NCI-H2081 (cell line): ENCODE results near the gene RNF44.
"Not testable (repeated sequence)": the region's sequence is repeated elsewhere in the genome, so short reads cannot be mapped to it uniquely, and the experiment has no call there.

Experiments used
- DNase-seq, 2 experiments: peaks; one replicate each; lab custom pipeline; 2025; lab: John Stamatoyannopoulos, UW

Gene RNF44

GRCh38 chr5:176519810-176520720 lies 17.1 kb downstream of the RNF44 start:
- DNase-seq: no peak

GRCh38 chr5:176517053-176517661 lies 20.0 kb downstream of the RNF44 start:
- no peak for DNase-seq

- no peak for DNase-seq
Measured at GRCh38 chr5:176515396-176515795, 21.8 kb downstream of the RNF44 start.

- DNase-seq: no peak
Measured at GRCh38 chr5:176514244-176514950, 22.8 kb downstream of the RNF44 start.

DNA sequence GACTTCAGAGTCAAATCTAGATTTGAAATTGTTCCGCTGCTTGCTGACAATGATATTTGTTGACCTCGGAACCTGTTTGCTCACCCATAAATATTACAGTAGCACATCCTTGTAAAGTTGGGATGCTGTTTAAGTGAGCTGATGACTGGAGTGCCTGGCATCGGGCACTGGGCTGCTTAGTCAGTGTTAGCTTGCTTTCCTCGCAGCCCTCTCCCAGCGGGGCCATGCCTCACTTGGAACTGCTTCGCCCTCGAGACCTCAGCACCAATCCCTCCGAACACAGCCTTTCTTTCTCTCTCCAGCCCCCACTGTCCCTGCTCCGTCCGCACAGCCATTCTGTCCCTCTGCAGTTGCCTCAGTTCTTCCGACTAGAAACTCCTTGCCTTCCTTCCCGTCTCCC lies 23.4 kb downstream of the RNF44 start:
- DNase-seq: no peak

- DNase-seq: no peak
Measured at GRCh38 chr5:176508603-176509002, 28.6 kb downstream of the RNF44 start.

GRCh38 chr5:176507911-176508310 lies 29.3 kb downstream of the RNF44 start:
- DNase-seq: no peak

DNA sequence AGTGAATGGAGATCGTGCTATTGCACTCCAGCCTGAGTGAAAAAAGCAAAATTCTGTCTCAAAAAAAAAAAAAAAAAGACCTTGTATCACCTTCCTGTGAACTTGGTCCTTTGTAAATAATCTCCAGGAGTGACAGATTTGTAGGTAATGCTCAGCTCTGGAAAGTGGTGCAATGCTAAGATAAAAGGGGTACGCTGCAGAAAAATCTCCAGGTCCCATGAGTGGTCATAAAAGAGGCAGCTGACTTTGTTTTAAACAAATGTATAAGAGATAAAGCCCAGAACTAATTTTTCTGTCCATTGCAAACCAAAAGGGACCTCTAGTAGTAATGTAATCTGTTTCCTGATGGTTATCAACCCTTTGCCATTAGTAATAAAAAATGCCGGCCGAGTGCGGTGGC lies 33.7 kb downstream of the RNF44 start:
- DNase-seq: no peak

DNA sequence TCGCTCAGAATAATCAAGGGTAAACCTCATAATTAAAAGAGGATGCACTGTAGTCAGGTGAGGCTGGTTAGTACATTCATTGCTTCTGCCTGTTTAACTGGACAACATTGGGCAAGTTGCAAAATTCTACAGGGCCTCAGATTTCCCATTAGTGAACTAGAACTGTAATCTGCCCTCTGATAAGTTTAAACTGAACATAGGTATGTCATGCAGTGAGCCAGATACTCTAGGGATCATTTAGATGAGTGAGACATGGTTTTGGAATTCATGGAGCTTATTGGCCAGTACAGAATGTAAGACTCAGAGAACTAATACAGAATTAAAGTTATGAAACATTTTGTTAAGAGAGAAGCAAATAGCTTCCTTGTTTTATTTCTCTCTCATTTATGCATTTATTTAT lies 35.9 kb downstream of the RNF44 start:
- no peak for DNase-seq

DNA sequence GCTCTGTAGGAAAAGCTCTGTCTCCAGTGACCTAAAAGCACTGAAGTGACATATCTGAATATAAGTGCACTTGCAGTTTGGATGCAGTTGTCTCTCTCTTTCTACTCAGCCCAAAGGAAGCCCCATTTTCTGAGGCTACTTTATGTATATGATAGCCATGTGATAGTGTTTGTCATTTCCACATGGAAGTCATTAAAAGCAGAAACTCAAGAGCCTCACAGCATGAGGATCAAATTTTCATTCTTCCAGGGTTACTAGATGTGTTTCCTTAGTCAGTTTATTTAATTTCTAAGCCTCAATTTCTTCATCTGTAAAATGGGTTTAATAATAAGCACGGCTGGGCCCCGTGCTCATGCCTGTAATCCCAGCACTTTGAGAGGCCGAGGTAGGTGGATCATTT lies 36.7 kb downstream of the RNF44 start:
- DNase-seq: no peak

DNA sequence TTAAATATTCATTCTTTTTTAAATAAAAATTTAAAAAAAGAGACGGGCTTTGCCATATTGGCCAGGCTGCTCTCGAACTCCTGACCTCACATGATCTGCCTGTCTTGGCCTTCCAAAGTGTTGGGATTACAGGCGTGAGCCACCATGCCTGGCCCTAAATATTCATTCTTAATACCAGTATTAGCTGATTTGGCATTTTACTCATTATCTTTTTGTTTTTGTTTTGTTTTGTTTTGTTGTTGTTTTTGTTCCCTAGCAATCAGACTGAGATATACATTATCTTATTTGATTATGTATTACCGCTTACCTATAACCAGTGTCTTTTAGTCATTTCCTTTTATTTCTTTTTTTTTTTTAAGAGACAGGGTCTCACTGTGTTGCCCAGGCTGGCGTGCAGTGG lies 37.9 kb downstream of the RNF44 start:
- DNase-seq: no peak

DNA sequence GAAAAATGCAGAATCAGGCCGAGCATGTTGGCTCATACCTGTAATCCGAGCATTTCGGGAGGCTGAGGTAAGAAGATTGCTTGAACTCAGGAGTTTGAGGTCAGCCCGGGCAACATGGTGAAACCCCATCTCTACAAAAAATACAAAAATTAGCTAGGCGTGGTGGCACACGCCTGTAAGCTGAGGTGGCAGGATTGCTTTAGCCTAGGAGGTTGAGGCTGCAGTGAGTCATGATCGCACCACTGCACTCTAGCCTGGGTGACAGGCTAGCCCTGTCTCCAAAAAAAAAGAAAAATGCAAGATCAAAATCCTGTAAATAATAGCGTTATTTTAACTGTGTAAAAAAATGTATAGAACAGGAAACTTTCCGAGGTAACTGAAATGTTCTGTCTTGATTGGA lies 39.4 kb downstream of the RNF44 start:
- no peak for DNase-seq

- DNase-seq: no peak
Measured at GRCh38 chr5:176492431-176492830, 44.8 kb downstream of the RNF44 start.

GRCh38 chr5:176491901-176492300 lies 45.3 kb downstream of the RNF44 start:
- DNase-seq: no peak

GRCh38 chr5:176491101-176491502 lies 46.1 kb downstream of the RNF44 start:
- DNase-seq: no peak

- DNase-seq: no peak
Measured at GRCh38 chr5:176490301-176490700, 46.9 kb downstream of the RNF44 start.

DNA sequence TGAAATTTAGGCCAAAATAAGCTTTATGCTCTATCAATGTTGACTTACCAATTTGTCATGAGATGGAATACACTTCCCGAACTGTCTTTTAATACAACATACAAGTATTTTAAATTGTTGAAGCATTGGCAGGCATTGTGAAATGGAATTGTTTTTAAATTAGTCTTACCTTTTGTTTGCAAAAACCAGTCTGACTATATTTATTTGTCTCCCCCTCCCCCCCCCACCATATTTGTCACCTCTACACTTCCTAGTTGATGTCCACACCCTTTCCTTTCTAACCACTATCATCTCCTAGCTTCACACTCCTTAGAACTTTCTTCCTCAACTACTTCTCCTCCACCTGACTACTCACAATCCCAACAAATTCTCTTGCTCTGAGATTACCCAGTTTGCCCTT lies 48.1 kb downstream of the RNF44 start:
- no peak for DNase-seq

- not testable (repeated sequence) for DNase-seq
Measured at GRCh38 chr5:176487160-176487559, 50.0 kb downstream of the RNF44 start.

DNA sequence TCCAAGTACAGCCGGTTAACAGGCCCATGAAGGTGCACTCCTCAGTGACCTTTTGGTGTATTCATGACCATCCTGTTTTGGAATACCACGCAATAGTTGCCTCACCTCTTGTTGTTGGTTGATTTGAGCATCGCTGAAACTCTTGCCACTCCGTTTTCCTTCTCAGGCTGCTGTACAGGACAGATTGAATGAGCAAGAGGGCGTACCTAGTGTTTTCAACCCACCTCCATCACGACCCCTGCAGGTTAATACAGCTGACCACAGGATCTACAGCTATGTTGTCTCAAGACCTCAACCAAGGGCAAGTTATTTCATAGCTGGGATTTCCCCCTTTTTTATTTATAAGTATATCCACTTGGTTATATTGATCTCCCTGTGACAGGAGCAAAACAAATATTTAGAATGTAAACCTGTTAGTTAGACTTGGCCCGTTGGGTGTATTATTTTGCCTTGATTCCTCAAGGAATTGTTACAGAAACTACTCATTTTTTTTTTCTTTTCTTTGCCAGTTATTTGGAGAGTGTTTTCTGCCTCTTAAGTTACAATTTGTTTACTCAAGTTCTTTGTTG lies 50.9 kb downstream of the RNF44 start:
- DNase-seq: no peak

DNA sequence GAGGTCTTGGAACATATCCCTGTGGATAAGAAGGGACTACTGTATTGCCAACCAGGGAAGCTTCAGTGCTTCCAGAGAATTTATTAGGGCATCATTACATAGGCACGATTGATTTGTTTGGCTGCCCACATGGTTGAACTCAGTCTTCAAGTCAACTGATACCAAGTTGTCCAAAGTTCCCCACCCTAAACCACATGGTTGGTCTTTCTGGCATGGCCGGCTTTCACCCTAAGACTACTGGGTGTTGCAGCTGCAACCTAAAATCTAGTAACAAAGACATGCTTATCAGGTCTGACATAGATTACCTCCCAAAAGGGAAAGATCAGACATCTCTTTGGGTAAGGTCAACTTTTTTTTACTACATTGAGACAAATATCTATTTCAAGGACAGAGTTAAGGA lies 52.0 kb downstream of the RNF44 start:
- no peak for DNase-seq

DNA sequence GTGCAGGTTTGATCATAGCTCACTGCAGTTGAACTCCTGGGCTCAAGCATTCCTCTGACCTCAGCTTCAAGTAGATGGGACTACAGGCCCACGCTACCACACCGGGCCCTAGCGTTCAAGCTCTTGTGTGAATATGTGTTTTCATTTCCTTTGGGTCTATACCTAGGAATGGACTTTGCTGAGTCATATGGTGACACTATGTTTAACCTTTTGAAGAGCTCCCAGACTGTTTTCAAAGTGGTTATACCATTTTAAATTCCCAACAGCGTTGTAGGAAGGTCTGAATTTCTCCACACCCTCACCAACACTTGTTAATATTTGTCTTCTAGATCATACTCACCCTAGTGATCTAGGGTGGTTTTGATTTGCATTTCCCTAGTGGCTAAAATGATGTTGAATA lies 55.5 kb downstream of the RNF44 start:
- DNase-seq: no peak
